ENCODE data around the gene RBM20.

RBM20 gene

GRCh38 chr10:110818311-110819256 is 174.4 kb downstream of the RBM20 start:
- H3K27me3 ChIP-seq, result no peaks in the 10 kb centered on the region
- H3K9me3 ChIP-seq, result no peaks in the 10 kb centered on the region
- no peak overlapping the region for H3K27ac ChIP-seq
- no peaks in the 10 kb centered on the region for H3K4me1 ChIP-seq (ENCODE audit: control insufficient read depth in 1 of 2, insufficient read depth in 1 of 2, low read depth in 1 of 2, low read length in 1 of 2)
- TF ChIP-seq CTCF (IDR thresholded peaks at IDR 0.05), result no peak
- no peaks in the 10 kb centered on the region for H3K36me3 ChIP-seq
- no peak overlapping the region for H3K4me3 ChIP-seq (ENCODE audit: low read depth in 1 of 2, low read length in 1 of 2)

DNA sequence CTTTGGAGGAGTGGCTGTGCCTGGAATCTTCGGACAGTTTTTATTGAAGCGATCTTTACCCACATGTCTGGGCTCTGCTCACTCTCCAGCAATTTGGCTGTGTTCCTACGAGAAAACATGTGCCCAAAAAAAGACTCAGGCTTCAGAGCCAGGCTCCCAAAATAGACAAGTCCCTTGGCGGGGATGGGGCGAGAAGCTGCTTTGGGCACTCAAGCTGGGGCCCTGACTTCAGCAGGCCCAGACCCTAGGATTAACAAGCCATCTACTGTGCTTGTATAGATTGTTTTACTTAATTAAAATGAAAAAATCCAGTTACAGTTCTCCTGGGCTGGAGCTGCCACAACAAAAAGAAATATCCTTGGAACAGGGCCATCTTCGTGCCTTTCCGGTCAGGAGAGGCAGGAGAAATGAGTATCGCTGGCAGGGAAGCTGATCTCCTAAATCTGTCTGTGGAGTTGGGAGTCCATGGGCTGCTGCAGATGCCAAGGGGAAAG is 176.2 kb downstream of the RBM20 start:
- Histone ChIP-seq H3K36me3 (no peaks in the 10 kb centered on the region), H3K27ac (no peak overlapping the region), H3K9me3 (no peaks in the 10 kb centered on the region), H3K4me3 (ENCODE audit: low read depth in 1 of 2, low read length in 1 of 2) (no peak overlapping the region), H3K4me1 (ENCODE audit: control insufficient read depth in 1 of 2, insufficient read depth in 1 of 2, low read depth in 1 of 2, low read length in 1 of 2) (no peaks in the 10 kb centered on the region), H3K27me3 (no peaks in the 10 kb centered on the region)
- no peak for TF ChIP-seq CTCF (IDR thresholded peaks at IDR 0.05)

GRCh38 chr10:110821508-110821907 is 177.4 kb downstream of the RBM20 start:
- Histone ChIP-seq H3K4me3 (ENCODE audit: low read depth in 1 of 2, low read length in 1 of 2) (no peak overlapping the region), H3K27ac (no peak overlapping the region), H3K4me1 (ENCODE audit: control insufficient read depth in 1 of 2, insufficient read depth in 1 of 2, low read depth in 1 of 2, low read length in 1 of 2) (no peaks in the 10 kb centered on the region), H3K9me3 (no peaks in the 10 kb centered on the region), H3K27me3 (no peaks in the 10 kb centered on the region), H3K36me3 (no peaks in the 10 kb centered on the region)
- TF ChIP-seq CTCF (IDR thresholded peaks at IDR 0.05), result no peak

DNA sequence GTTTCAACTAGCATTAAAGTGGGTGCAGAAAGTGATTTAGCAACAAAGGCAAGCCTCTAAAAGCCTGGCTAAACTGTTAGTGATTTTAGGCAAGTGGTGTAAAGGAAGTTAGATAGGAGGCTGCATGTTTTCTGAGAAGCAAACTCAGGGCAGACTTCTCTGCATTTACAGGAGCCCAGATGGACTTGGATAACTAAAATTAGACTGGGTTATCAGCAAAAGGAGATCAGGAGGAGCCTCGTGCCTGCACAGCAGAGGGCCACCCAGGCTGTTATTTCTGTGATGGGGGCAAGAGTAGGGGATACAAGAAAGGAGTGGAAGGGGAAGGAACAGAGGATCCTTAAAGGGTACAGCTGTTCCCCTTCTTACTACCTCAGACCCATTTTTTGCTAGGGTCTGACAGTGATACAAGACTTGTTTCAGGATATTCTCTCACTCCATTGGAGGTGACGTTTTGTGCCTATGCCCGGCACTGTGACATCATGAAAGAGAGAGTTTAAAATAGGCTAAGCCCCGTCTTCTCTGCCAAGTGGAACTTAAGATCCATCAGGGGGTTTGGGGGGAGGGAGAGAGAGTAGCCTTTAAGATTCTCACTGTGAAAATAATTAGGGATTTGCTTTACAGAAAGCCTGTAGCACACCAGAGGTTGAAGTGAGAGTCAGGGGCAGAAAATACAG is 178.0 kb downstream of the RBM20 start:
- H3K27me3 ChIP-seq, result no peaks in the 10 kb centered on the region
- no peak overlapping the region for H3K27ac ChIP-seq
- H3K36me3 ChIP-seq, result no peaks in the 10 kb centered on the region
- H3K4me1 ChIP-seq (ENCODE audit: control insufficient read depth in 1 of 2, insufficient read depth in 1 of 2, low read depth in 1 of 2, low read length in 1 of 2), result no peaks in the 10 kb centered on the region
- no peak for TF ChIP-seq CTCF (IDR thresholded peaks at IDR 0.05)
- H3K9me3 ChIP-seq, result no peaks in the 10 kb centered on the region
- no peak overlapping the region for H3K4me3 ChIP-seq (ENCODE audit: low read depth in 1 of 2, low read length in 1 of 2)

DNA sequence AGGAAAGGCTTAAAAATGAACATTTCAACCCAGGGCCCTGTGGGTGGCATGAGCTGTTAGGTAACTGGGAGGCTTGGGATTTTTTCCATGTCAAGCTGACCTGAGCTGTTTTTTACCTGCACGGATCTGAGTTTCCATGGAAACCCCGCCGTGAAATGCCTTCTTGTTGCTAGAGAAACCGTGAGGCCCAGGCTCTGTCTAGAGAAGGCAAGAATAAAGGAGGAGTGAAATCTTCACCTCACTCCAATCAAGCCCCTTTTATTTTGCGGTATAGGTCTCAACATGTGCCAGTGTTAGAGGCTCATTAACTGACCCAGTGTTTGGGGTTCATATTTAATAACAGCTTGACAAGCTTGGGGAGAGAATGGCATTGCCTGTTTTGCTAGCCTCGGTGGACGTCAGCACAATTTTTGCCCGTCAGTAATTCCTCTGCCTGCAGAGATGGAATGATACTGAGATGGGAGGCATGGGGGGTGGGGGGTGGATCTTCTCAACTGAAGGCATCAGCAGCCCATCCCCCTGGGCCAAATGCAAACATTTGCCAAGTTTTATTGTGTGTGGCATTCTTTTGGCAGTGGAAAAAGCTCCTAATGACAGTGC is 178.7 kb downstream of the RBM20 start:
- Histone ChIP-seq H3K9me3 (no peaks in the 10 kb centered on the region), H3K4me3 (ENCODE audit: low read depth in 1 of 2, low read length in 1 of 2) (no peak overlapping the region), H3K36me3 (no peaks in the 10 kb centered on the region), H3K4me1 (ENCODE audit: control insufficient read depth in 1 of 2, insufficient read depth in 1 of 2, low read depth in 1 of 2, low read length in 1 of 2) (no peaks in the 10 kb centered on the region), H3K27me3 (no peaks in the 10 kb centered on the region), H3K27ac (no peak overlapping the region)
- TF ChIP-seq CTCF (IDR thresholded peaks at IDR 0.05), result no peak
